H1 (cell line): ENCODE data around the gene KRT37. TPM values are rescaled to one million over a fixed set of nuclear protein-coding genes. Genes with fewer than 3 reads are reported as not detected.

ENCODE experiments used
- CTCF ChIA-PET: fragments of 300-600 bp; sonication (Branson Sonifier 250); formaldehyde crosslinking; loops from one replicate; lab custom pipeline; 2021; ENCODE audit not compliant: partially characterized antibody; lab: Charles Lee
- POLR2A ChIA-PET: fragments of 300-600 bp; sonication (Branson Sonifier 250); formaldehyde crosslinking; loops from one replicate; lab custom pipeline; 2021; ENCODE audit warnings: inconsistent platforms; ENCODE audit not compliant: partially characterized antibody; lab: Charles Lee
- DNase-seq, 2 experiments: peaks; one replicate each; pipeline versions ENCODE4 v3.0.0 to v3.0.0-alpha.2; 2010 to 2022; ENCODE audit warnings: low spot score in 2 of 2, low read depth in 1 of 2, mixed read lengths in 1 of 2
- FAIRE-seq: peaks from 2 replicates; lab custom pipeline; 2011; peaks lifted over from hg19 to GRCh38; lab: Jason Lieb, UNC
- H2AFZ ChIP-seq: 2 replicates; pipeline ENCODE4 v1.8.1; 2012; ENCODE audit warnings: low read length, inconsistent platforms
- H2AK5ac ChIP-seq: 2 replicates; pipeline ENCODE4 v1.6.1; 2013; ENCODE audit warnings: low read depth, low read length
- H2BK120ac ChIP-seq: replicated peaks from 2 replicates; pipeline ENCODE3; 2013; ENCODE audit warnings: low read depth, low read length, inconsistent platforms
- H2BK12ac ChIP-seq: 2 replicates; pipeline ENCODE4 v1.6.1; 2013; ENCODE audit warnings: low read depth, low read length
- H2BK15ac ChIP-seq: 2 replicates; pipeline ENCODE4 v1.6.1; 2013; ENCODE audit warnings: low read length
- H2BK20ac ChIP-seq: 2 replicates; pipeline ENCODE4 v1.6.1; 2013; ENCODE audit warnings: low read length
- H2BK5ac ChIP-seq: 2 replicates; pipeline ENCODE4 v1.6.1; 2013; ENCODE audit warnings: low read depth, low read length
- H3K14ac ChIP-seq: 2 replicates; pipeline ENCODE4 v1.6.1; 2013; ENCODE audit warnings: inconsistent platforms; ENCODE audit not compliant: insufficient read length
- H3K18ac ChIP-seq: 2 replicates; pipeline ENCODE4 v1.6.1; 2013; ENCODE audit warnings: low read length; ENCODE audit errors: extremely low read depth
- H3K23ac ChIP-seq: 2 replicates; pipeline ENCODE4 v1.6.1; 2013; ENCODE audit warnings: inconsistent platforms; ENCODE audit not compliant: insufficient read length
- H3K23me2 ChIP-seq: 2 replicates; pipeline ENCODE4 v1.6.1; 2013; ENCODE audit warnings: low read depth, low read length
- H3K27ac ChIP-seq: 2 replicates; pipeline ENCODE4 v1.6.1; 2011; ENCODE audit warnings: low read depth, low read length, inconsistent platforms
- H3K27me3 ChIP-seq, 4 experiments: replicated peaks in 1 of 4; 1 replicate in 1 of 4; 2 replicates in 3 of 4; pipeline versions ENCODE4 v1.6.1 to v1.8.1; 2011 to 2013; ENCODE audit warnings: low read length in 3 of 4, mild to moderate bottlenecking in 3 of 4, inconsistent platforms in 2 of 4, mixed read lengths in 2 of 4, moderate library complexity in 1 of 4; ENCODE audit not compliant: control insufficient read depth in 3 of 4, insufficient read depth in 3 of 4; ENCODE audit errors: extremely low read depth in 1 of 4
- H3K36me3 ChIP-seq, 4 experiments: 2 replicates each; pipeline versions ENCODE4 v1.6.1 to v1.8.1; 2011 to 2013; ENCODE audit warnings: mild to moderate bottlenecking in 4 of 4, low read length in 3 of 4, moderate library complexity in 2 of 4, control low read depth in 1 of 4, inconsistent platforms in 1 of 4; ENCODE audit not compliant: insufficient read depth in 4 of 4, control insufficient read depth in 2 of 4
- H3K4ac ChIP-seq: replicated peaks from 2 replicates; pipeline ENCODE3; 2013; ENCODE audit warnings: low read length, low read depth, mixed read lengths, inconsistent platforms; ENCODE audit not compliant: insufficient read length
- H3K4me1 ChIP-seq, 4 experiments: replicated peaks in 1 of 4; 1 replicate in 1 of 4; 2 replicates in 3 of 4; pipeline versions ENCODE4 v1.6.1 to v1.8.1; 2011 to 2013; ENCODE audit warnings: low read length in 3 of 4, inconsistent platforms in 2 of 4, mixed read lengths in 1 of 4; ENCODE audit not compliant: insufficient read depth in 4 of 4, control insufficient read depth in 3 of 4
- H3K4me2 ChIP-seq, 2 experiments: 2 replicates each; pipeline versions ENCODE4 v1.6.1 to v1.8.1; 2011 to 2013; ENCODE audit warnings: low read depth in 2 of 2, low read length in 2 of 2, control low read depth in 1 of 2, inconsistent platforms in 1 of 2, mild to moderate bottlenecking in 1 of 2; ENCODE audit not compliant: insufficient read depth in 1 of 2
- H3K4me3 ChIP-seq, 4 experiments: fragments of 200-600, 300-600 bp in 1 of 4; sonication (generic), shearing (Covaris generic), sonication (Bioruptor Twin) in 1 of 4; 2 replicates each; pipeline versions ENCODE4 v1.5.1 to v1.8.1; 2011 to 2016; ENCODE audit warnings: low read length in 4 of 4, low read depth in 3 of 4, control low read depth in 2 of 4, inconsistent platforms in 2 of 4, mild to moderate bottlenecking in 2 of 4, mixed read lengths in 1 of 4, moderate library complexity in 1 of 4; ENCODE audit not compliant: insufficient read depth in 2 of 4; ENCODE audit errors: extremely low read depth in 1 of 4
- H3K56ac ChIP-seq: replicated peaks from 2 replicates; pipeline ENCODE3; 2013; ENCODE audit warnings: low read depth, mild to moderate bottlenecking, mixed read lengths, low read length, inconsistent platforms; ENCODE audit not compliant: insufficient read length
- H3K79me1 ChIP-seq: 2 replicates; pipeline ENCODE4 v1.6.1; 2013; ENCODE audit warnings: low read depth, low read length, control low read depth
- H3K79me2 ChIP-seq, 2 experiments: 2 replicates each; pipeline versions ENCODE4 v1.6.1 to v1.8.1; 2012 to 2013; ENCODE audit warnings: low read length in 2 of 2, mild to moderate bottlenecking in 2 of 2, inconsistent platforms in 1 of 2; ENCODE audit not compliant: insufficient read depth in 2 of 2, control insufficient read depth in 1 of 2
- H3K9ac ChIP-seq, 4 experiments: replicated peaks in 1 of 4; 1 replicate in 1 of 4; 2 replicates in 3 of 4; pipeline versions ENCODE4 v1.6.1 to v1.8.1; 2011 to 2013; ENCODE audit warnings: low read depth in 3 of 4, low read length in 3 of 4, control low read depth in 2 of 4, mild to moderate bottlenecking in 2 of 4, moderate library complexity in 2 of 4, inconsistent platforms in 1 of 4; ENCODE audit errors: extremely low read depth in 1 of 4
- H3K9me3 ChIP-seq, 2 experiments: 2 replicates each; pipeline versions ENCODE4 v1.6.1 to v1.8.1; 2012 to 2013; ENCODE audit warnings: mild to moderate bottlenecking in 2 of 2, moderate library complexity in 2 of 2, control low read depth in 1 of 2, inconsistent platforms in 1 of 2, low read depth in 1 of 2, low read length in 1 of 2, mixed read lengths in 1 of 2; ENCODE audit not compliant: insufficient read depth in 2 of 2
- H4K20me1 ChIP-seq, 2 experiments: replicated peaks in 1 of 2; 2 replicates each; pipeline versions ENCODE3 to v1.8.1; 2011 to 2013; ENCODE audit warnings: inconsistent platforms in 2 of 2, low read length in 2 of 2, mild to moderate bottlenecking in 1 of 2; ENCODE audit not compliant: insufficient read depth in 2 of 2, control insufficient read depth in 1 of 2
- H4K5ac ChIP-seq: 2 replicates; pipeline ENCODE4 v1.6.1; 2013; ENCODE audit warnings: low read length, low read depth, mixed read lengths, inconsistent platforms; ENCODE audit not compliant: insufficient read length
- H4K8ac ChIP-seq: 2 replicates; pipeline ENCODE4 v1.8.0; 2013; ENCODE audit warnings: mild to moderate bottlenecking, moderate library complexity, low read length, inconsistent platforms; ENCODE audit not compliant: insufficient read depth; ENCODE audit errors: extremely low read depth
- H4K91ac ChIP-seq: replicated peaks from 2 replicates; pipeline ENCODE3; 2013; ENCODE audit warnings: low read length, mixed read lengths, inconsistent platforms; ENCODE audit not compliant: insufficient read length
- CHD2 ChIP-seq: IDR thresholded peaks from 2 replicates; pipeline ENCODE4 v1.6.1; 2012; ENCODE audit warnings: low read length, improper control_type of control experiment
- EP300 ChIP-seq, 2 experiments: IDR thresholded peaks; 1 replicate in 1 of 2; 2 replicates in 1 of 2; pipeline ENCODE4 v1.6.1; 2011 to 2012; ENCODE audit warnings: low read depth in 2 of 2, low read length in 2 of 2, mild to moderate bottlenecking in 2 of 2, borderline replicate concordance in 1 of 2, inconsistent platforms in 1 of 2, moderate library complexity in 1 of 2
- EZH2 ChIP-seq: fragments of 200-600 bp; sonication (generic); IDR thresholded peaks from 2 replicates; pipeline ENCODE4 v1.7.1; 2012; ENCODE audit warnings: low read depth, mild to moderate bottlenecking, moderate library complexity, low read length, inconsistent platforms; ENCODE audit not compliant: severe bottlenecking
- FOSL1 ChIP-seq: IDR thresholded peaks from 2 replicates; pipeline ENCODE4 v1.6.1; 2011; ENCODE audit warnings: mild to moderate bottlenecking, low read depth, low read length, moderate library complexity; ENCODE audit not compliant: insufficient read depth
- GTF2F1 ChIP-seq: IDR thresholded peaks from 2 replicates; pipeline ENCODE4 v1.6.1; 2012; ENCODE audit warnings: low read depth, low read length, improper control_type of control experiment, borderline replicate concordance
- JUND ChIP-seq: IDR thresholded peaks from 2 replicates; pipeline ENCODE4 v1.6.1; 2011; ENCODE audit warnings: mild to moderate bottlenecking, improper control_type of control experiment, low read length
- KDM1A ChIP-seq: fragments of 200-600, 300-600 bp; sonication (generic); IDR thresholded peaks from 2 replicates; pipeline ENCODE4 v1.7.1; 2016; ENCODE audit warnings: mild to moderate bottlenecking, low read length, borderline replicate concordance
- NRF1 ChIP-seq: IDR thresholded peaks from 2 replicates; pipeline ENCODE4 v1.6.1; 2011; ENCODE audit warnings: mild to moderate bottlenecking, low read depth, low read length, improper control_type of control experiment
- POU5F1 ChIP-seq: IDR thresholded peaks from 2 replicates; pipeline ENCODE4 v1.6.1; 2011; ENCODE audit warnings: low read depth, mild to moderate bottlenecking, low read length, moderate library complexity
- RAD21 ChIP-seq, 2 experiments: IDR thresholded peaks in 1 of 2; conservative IDR thresholded peaks in 1 of 2; 2 replicates each; pipeline ENCODE4 v1.6.1; 2011; ENCODE audit warnings: low read depth in 2 of 2, low read length in 2 of 2, improper control_type of control experiment in 1 of 2, inconsistent platforms in 1 of 2, mild to moderate bottlenecking in 1 of 2, moderate library complexity in 1 of 2
- RFX5 ChIP-seq: IDR thresholded peaks from 2 replicates; pipeline ENCODE4 v1.6.1; 2011; ENCODE audit warnings: low read depth, low read length, improper control_type of control experiment, borderline replicate concordance
- TEAD4 ChIP-seq: IDR thresholded peaks from 2 replicates; pipeline ENCODE4 v1.6.1; 2012; ENCODE audit warnings: low read depth, low read length, inconsistent platforms, mixed read lengths
- YY1 ChIP-seq: IDR thresholded peaks from 2 replicates; pipeline ENCODE4 v1.6.1; 2011; ENCODE audit warnings: low read depth, mild to moderate bottlenecking, low read length
- WGBS, 2 experiments: shearing (Covaris generic) in 1 of 2; methylation state at CpG; one replicate each; pipeline versions ENCODE4 v1.1.6 to v1.1.7; 2013 to 2015; ENCODE audit warnings: low lambda C conversion rate in 2 of 2, mixed read lengths in 2 of 2, inconsistent platforms in 1 of 2, low coverage in 1 of 2, missing lambda C conversion rate in 1 of 2; ENCODE audit not compliant: insufficient replicate concordance in 2 of 2, insufficient coverage in 1 of 2, insufficient read length in 1 of 2; ENCODE audit errors: extremely low coverage in 1 of 2, missing lambda C conversion rate in 1 of 2; 5-methylcytosine and 5-hydroxymethylcytosine counted together
- polyA plus RNA-seq, 7 experiments: library from polyadenylated mRNA; depleted of rRNA in 3 of 7; stranded (reverse) in 5 of 7; unstranded in 2 of 7; fragments of >200 nt in 5 of 7; fragments of 200-250 nt in 2 of 7; gene quantifications; 1 replicate in 5 of 7; 2 replicates in 1 of 7; 4 replicates in 1 of 7; pipeline versions ENCODE4 v1.2.1 to v1.2.3, GENCODE V29; 2011 to 2013; ENCODE audit warnings: missing spikeins in 2 of 7, mixed read lengths in 2 of 7
- total RNA-seq: library from RNA; stranded (reverse); fragmentation: NEBNext Ultra II Directional; extraction: Animal tissue kit (Norgen Biotek cat#: 25700); gene quantifications from 2 replicates; pipeline ENCODE4 v1.2.1, GENCODE V29; 2021

The KRT37 gene
- total and polyA plus RNA-seq, 2 of the 8 experiments (the other 6 are each of a cell fraction or from before 2014, with no cell fraction given): not detected

- 80% methylated on average over 5 of the region's 5 CpGs; no CpG with 5 or more reads in 1 of the 2 experiments for WGBS, 2 experiments
- Histone ChIP-seq H4K8ac (no peak overlapping the region), H2BK12ac (no peak overlapping the region), H3K23ac (no peak overlapping the region), H3K9me3 (no peaks in the 10 kb centered on the region; a peak in 1 of 4 replicates), H4K20me1 (no peaks in the 10 kb centered on the region), H3K4ac (no peak overlapping the region), H3K79me2 (no peaks in the 10 kb centered on the region), H2BK120ac (no peak overlapping the region), H3K4me1 (no peaks in the 10 kb centered on the region), H3K27ac (no peak overlapping the region), H4K91ac (no peak overlapping the region), H2AK5ac (no peak overlapping the region), H3K56ac (no peak overlapping the region), H3K79me1 (no peaks in the 10 kb centered on the region), H3K23me2 (no peaks in the 10 kb centered on the region), H3K9ac (no peak overlapping the region), H3K4me3 (no peak overlapping the region), H3K14ac (no peak overlapping the region), H4K5ac (no peak overlapping the region), H2BK20ac (no peak overlapping the region), H3K27me3 (no peaks in the 10 kb centered on the region), H3K18ac (no peak overlapping the region), H2AFZ (0 out of 2 replicates have a peak overlapping the region, but pooled peaks have one; percentile 75), H3K4me2 (no peak overlapping the region), H2BK5ac (no peak overlapping the region), H2BK15ac (no peak overlapping the region), H3K36me3 (no peaks in the 10 kb centered on the region)
- ChIA-PET CTCF (interaction anchor here (0.6 to 2.0 kb wide), 9 partner anchors 10 to 409 kb away, joined by 3 to 11 read pairs (median 5); partner anchors contain the start of gene KRT37), POLR2A (interaction anchor here (0.6 kb wide), 2 partner anchors 91 to 221 kb away, joined by 3 to 4 read pairs; no protein-coding TSS in a partner anchor)
- TF ChIP-seq GTF2F1 (no peak), YY1 (no peak), RFX5 (no peak), POU5F1 (no peak), KDM1A (no peak), CHD2 (no peak), EP300 (IDR thresholded peaks at IDR 0.05; ENCODE audit: borderline replicate concordance in 1 of 2, low read depth in 2 of 2, low read length in 2 of 2) (no peak), FOSL1 (no peak), JUND (no peak), EZH2 (no peak), TEAD4 (no peak), NRF1 (no peak), RAD21 (IDR thresholded peaks at IDR 0.05 in 1 of 2, conservative IDR thresholded peaks at IDR 0.05 in 1 of 2; ENCODE audit: low read depth in 2 of 2, low read length in 2 of 2) (no peak)
- no peak for DNase-seq
- FAIRE-seq: no peak
Measured at GRCh38 chr17:41434415-41434814, 10.0 kb upstream of the KRT37 start.
